SK-N-SH (cell line): ENCODE data around the gene CABLES2. TPM values are rescaled to one million over a fixed set of nuclear protein-coding genes. Genes with fewer than 3 reads are reported as not detected.

Experiments used
- CTCF ChIA-PET: fragments of 300-600, 350-600 bp; formaldehyde crosslinking; extraction: SDS; loops from one replicate; lab custom pipeline; 2021; lab: Yijun Ruan, JAX
- POLR2A ChIA-PET: fragments of 350-600 bp; sonication (Branson Sonifier 250); formaldehyde crosslinking; extraction: SDS; loops from one replicate; lab custom pipeline; 2020; ENCODE audit warnings: antibody characterized with exemption, inconsistent platforms; lab: Yijun Ruan, JAX
- DNase-seq: peaks from one replicate; pipeline ENCODE4 v3.0.0; 2012
- H2AFZ ChIP-seq: fragments of 200-600 bp; sonication (generic); 2 replicates; pipeline ENCODE4 v1.8.1; 2016; ENCODE audit warnings: antibody characterized with exemption, mild to moderate bottlenecking, low read depth
- H3F3A ChIP-seq: fragments of 200-600 bp; sonication (generic); replicated peaks from 2 replicates; pipeline ENCODE3; 2016; ENCODE audit warnings: antibody characterized with exemption, mild to moderate bottlenecking; ENCODE audit not compliant: insufficient read depth
- H3K27ac ChIP-seq, 2 experiments: fragments of 200-500 bp in 1 of 2; fragments of 200-600 bp in 1 of 2; sonication (Bioruptor generic) in 1 of 2; sonication (generic), shearing (Covaris generic) in 1 of 2; 2 replicates each; pipeline versions ENCODE4 v1.5.1 to v1.6.1; 2014 to 2016; ENCODE audit warnings: low read depth in 2 of 2, inconsistent platforms in 1 of 2, low read length in 1 of 2, mild to moderate bottlenecking in 1 of 2, mixed read lengths in 1 of 2
- H3K27me3 ChIP-seq: fragments of 200-600 bp; sonication (generic), shearing (Covaris generic); 2 replicates; pipeline ENCODE4 v1.6.1; 2016; ENCODE audit warnings: mixed run types; ENCODE audit not compliant: insufficient read depth
- H3K36me3 ChIP-seq, 2 experiments: fragments of 200-500 bp in 1 of 2; fragments of 200-600 bp in 1 of 2; sonication (Bioruptor generic) in 1 of 2; sonication (generic) in 1 of 2; replicated peaks in 1 of 2; 2 replicates each; pipeline versions ENCODE3 to v1.5.1; 2014 to 2016; ENCODE audit warnings: low read length in 1 of 2, mild to moderate bottlenecking in 1 of 2; ENCODE audit not compliant: insufficient read depth in 2 of 2, control insufficient read depth in 1 of 2
- H3K4me1 ChIP-seq, 2 experiments: fragments of 200-500 bp in 1 of 2; fragments of 200-600 bp in 1 of 2; sonication (Bioruptor generic) in 1 of 2; sonication (generic), shearing (Covaris generic) in 1 of 2; 2 replicates each; pipeline versions ENCODE4 v1.5.1 to v1.6.1; 2014 to 2016; ENCODE audit warnings: low read depth in 1 of 2, low read length in 1 of 2, mixed run types in 1 of 2; ENCODE audit not compliant: insufficient read depth in 2 of 2, control insufficient read depth in 1 of 2
- H3K4me2 ChIP-seq: fragments of 200-600 bp; sonication (generic), shearing (Covaris generic); 2 replicates; pipeline ENCODE4 v1.6.1; 2017; ENCODE audit warnings: mixed run types
- H3K4me3 ChIP-seq, 2 experiments: fragments of 200-500 bp in 1 of 2; fragments of 200-600 bp in 1 of 2; sonication (Bioruptor generic) in 1 of 2; sonication (generic), shearing (Covaris generic) in 1 of 2; 2 replicates each; pipeline versions ENCODE4 v1.5.1 to v1.8.1; 2014 to 2016; ENCODE audit warnings: low read depth in 2 of 2, inconsistent platforms in 1 of 2, low read length in 1 of 2, mild to moderate bottlenecking in 1 of 2, mixed read lengths in 1 of 2, moderate library complexity in 1 of 2
- H3K79me2 ChIP-seq: fragments of 200-600 bp; sonication (generic); 2 replicates; pipeline ENCODE4 v1.8.1; 2017; ENCODE audit warnings: mild to moderate bottlenecking; ENCODE audit not compliant: insufficient read depth
- H3K9ac ChIP-seq: fragments of 200-600 bp; sonication (generic); 2 replicates; pipeline ENCODE4 v1.6.1; 2017; ENCODE audit warnings: mixed run types
- H3K9me2 ChIP-seq: fragments of 200-600 bp; sonication (generic); 2 replicates; pipeline ENCODE4 v1.6.1; 2017; ENCODE audit warnings: mixed run types
- H3K9me3 ChIP-seq: fragments of 200-600 bp; sonication (generic); 2 replicates; pipeline ENCODE4 v1.6.1; 2017; ENCODE audit warnings: mixed run types, mild to moderate bottlenecking, moderate library complexity
- H4K20me1 ChIP-seq: fragments of 200-600 bp; sonication (generic); 2 replicates; pipeline ENCODE4 v1.6.1; 2017; ENCODE audit warnings: mild to moderate bottlenecking, mixed run types; ENCODE audit not compliant: insufficient read depth
- CTCF ChIP-seq: fragments of 200-600 bp; sonication (generic); IDR thresholded peaks from 2 replicates; pipeline ENCODE4 v1.6.1; 2017; ENCODE audit warnings: antibody characterized with exemption, mild to moderate bottlenecking, moderate library complexity
- FOSL2 ChIP-seq: IDR thresholded peaks from 2 replicates; pipeline ENCODE4 v1.4.0; 2012; ENCODE audit warnings: low read depth, mild to moderate bottlenecking, moderate library complexity, borderline replicate concordance
- GATA2 ChIP-seq: sonication (generic); formaldehyde crosslinking; IDR thresholded peaks from 2 replicates; pipeline ENCODE4 v1.5.0; 2020; ENCODE audit warnings: mild to moderate bottlenecking, missing genetic modification reagents
- NRF1 ChIP-seq: IDR thresholded peaks from 2 replicates; pipeline ENCODE4 v1.6.1; 2012; ENCODE audit warnings: low read depth, mild to moderate bottlenecking, low read length
- RAD21 ChIP-seq: IDR thresholded peaks from 2 replicates; pipeline ENCODE4 v1.6.1; 2012; ENCODE audit warnings: mild to moderate bottlenecking, low read length
- REST ChIP-seq: IDR thresholded peaks from 2 replicates; pipeline ENCODE4 v1.6.1; 2012; ENCODE audit warnings: mild to moderate bottlenecking, low read depth, low read length, moderate library complexity
- SMC3 ChIP-seq: IDR thresholded peaks from 2 replicates; pipeline ENCODE4 v1.6.1; 2012; ENCODE audit warnings: low read depth, low read length, improper control_type of control experiment
- TEAD4 ChIP-seq: IDR thresholded peaks from 2 replicates; pipeline ENCODE4 v1.4.0; 2012; ENCODE audit warnings: mild to moderate bottlenecking, borderline replicate concordance; ENCODE audit not compliant: insufficient read depth
- USF2 ChIP-seq: fragments of 150-350 bp; IDR thresholded peaks from 2 replicates; pipeline ENCODE4 v1.6.1; 2017; ENCODE audit warnings: antibody characterized with exemption, low read length, low read depth, borderline replicate concordance
- WGBS: methylation state at CpG from one replicate; pipeline ENCODE4 v1.1.6; 2017; ENCODE audit warnings: low lambda C conversion rate; 5-methylcytosine and 5-hydroxymethylcytosine counted together
- polyA plus RNA-seq, 3 experiments: library from polyadenylated mRNA; depleted of rRNA; stranded (reverse); fragments of >200 nt; gene quantifications; 2 replicates each; pipeline ENCODE4 v1.2.3, GENCODE V29; 2012

CABLES2 gene
- polyA plus RNA-seq, 1 of the 3 experiments (the other 2 are of a cell fraction): 4.8 TPM

GRCh38 chr20:62405108-62405980 lies 1.7 kb downstream of the CABLES2 start:
- Histone ChIP-seq H3K27ac (no peak overlapping the region), H3K79me2 (peaks cover 10% of the 10 kb centered on the region; the same call in 1 of the 2 replicates), H3K4me3 (no peak overlapping the region; a peak in 1 of 4 replicates), H3K9me2 (no peaks in the 10 kb centered on the region), H3K9me3 (no peaks in the 10 kb centered on the region), H3K27me3 (no peaks in the 10 kb centered on the region), H3K9ac (peak overlapping the region; percentile 70; the same call in 1 of the 2 replicates), H3K4me1 (peaks cover 0 to 56% of the 10 kb centered on the region in 2 experiments; a peak in 1 of 4 replicates), H3K36me3 (no peaks in the 10 kb centered on the region), H2AFZ (no peak overlapping the region), H3F3A (no peaks in the 10 kb centered on the region), H3K4me2 (peak overlapping the region; percentile 90), H4K20me1 (peaks cover 5% of the 10 kb centered on the region; the same call in 1 of the 2 replicates)
- WGBS: 79% methylated on average over 16 of the region's 23 CpGs
- peak; percentile 87 for DNase-seq
- ChIA-PET CTCF (interaction anchor here (0.6 to 2.2 kb wide), 16 partner anchors 9 to 350 kb away, joined by 3 to 13 read pairs (median 4); partner anchors contain the start of genes ADRM1 and LAMA5), POLR2A (interaction anchor here (1.0 kb wide), 1 partner anchor 19 kb away, joined by 3 read pairs; the partner anchor contains the start of gene RPS21)
- no peak for TF ChIP-seq NRF1
- TF ChIP-seq TEAD4: no peak
- TF ChIP-seq RAD21: peak; percentile 74
- TF ChIP-seq SMC3: peak; percentile 46
- TF ChIP-seq CTCF: peak; percentile 51

- H3K4me1 ChIP-seq: peaks cover 0 to 50% of the 10 kb centered on the region in 2 experiments; a peak in 1 of 4 replicates
- H3K79me2 ChIP-seq: peaks cover 10% of the 10 kb centered on the region; the same call in 1 of the 2 replicates
- H3K9me3 ChIP-seq: no peaks in the 10 kb centered on the region
- ChIA-PET CTCF (interaction anchor here (0.9 to 2.2 kb wide), 10 partner anchors 11 to 350 kb away, joined by 3 to 13 read pairs (median 4); partner anchors contain the start of genes ADRM1 and LAMA5), POLR2A (no interaction called here)
- H3K4me2 ChIP-seq: no peak overlapping the region
- 86% methylated on average over 6 of the region's 12 CpGs for WGBS
- no peaks in the 10 kb centered on the region for H3F3A ChIP-seq
- no peak overlapping the region; a peak in 1 of 4 replicates for H3K4me3 ChIP-seq
- H3K27ac ChIP-seq: no peak overlapping the region
- no peaks in the 10 kb centered on the region for H3K36me3 ChIP-seq
- H3K9me2 ChIP-seq: no peaks in the 10 kb centered on the region
- TF ChIP-seq FOSL2: no peak
- TF ChIP-seq SMC3: no peak
- TF ChIP-seq USF2: no peak
- no peak for TF ChIP-seq RAD21
- TF ChIP-seq REST: no peak
- TF ChIP-seq GATA2 (CRISPR knock-in tag): no peak
- no peaks in the 10 kb centered on the region for H3K27me3 ChIP-seq
- H4K20me1 ChIP-seq: peaks cover 5% of the 10 kb centered on the region; the same call in 1 of the 2 replicates
- H2AFZ ChIP-seq: no peak overlapping the region
- no peak overlapping the region for H3K9ac ChIP-seq
- no peak for DNase-seq
Observed at GRCh38 chr20:62404761-62405107, 2.4 kb downstream of the CABLES2 start.
